ENCODE data around the gene CUL7. TPM values are rescaled to one million over a fixed set of nuclear protein-coding genes. Genes with fewer than 3 reads are reported as not detected.

Gene CUL7
- polyA plus RNA-seq, 1 donor from 2014 or later: 25.7 TPM

GRCh38 chr6:43097502-43097901, 43.9 kb upstream of the CUL7 start:
- Histone ChIP-seq H3K36me3 (ENCODE audit: insufficient read depth, low read length) (no peaks in the 10 kb centered on the region), H3K79me2 (replicated peaks; ENCODE audit: insufficient read depth, low read length) (peaks cover 6% of the 10 kb centered on the region), H3K9ac (ENCODE audit: low read length) (no peak overlapping the region), H3K9me3 (ENCODE audit: low read length) (no peaks in the 10 kb centered on the region), H3K4me2 (ENCODE audit: low read length) (no peak overlapping the region), H4K20me1 (ENCODE audit: insufficient read depth) (no peaks in the 10 kb centered on the region), H2AFZ (ENCODE audit: low read depth, low read length) (no peak overlapping the region), H3K9me2 (ENCODE audit: insufficient read depth, low read length) (no peaks in the 10 kb centered on the region), H3K4me3 (ENCODE audit: low read length) (no peak overlapping the region), H3F3A (ENCODE audit: insufficient read depth, low read length, poor library complexity, severe bottlenecking) (no peaks in the 10 kb centered on the region), H3K27me3 (ENCODE audit: insufficient read depth, low read depth, low read length) (no peaks in the 10 kb centered on the region), H3K27ac (ENCODE audit: low read length) (no peak overlapping the region)
- TF ChIP-seq EP300 (conservative IDR thresholded peaks at IDR 0.05; ENCODE audit: poor library complexity, severe bottlenecking) (no peak), TAF1 (IDR thresholded peaks at IDR 0.05; ENCODE audit: low read depth) (no peak), MXI1 (conservative IDR thresholded peaks at IDR 0.05; ENCODE audit: poor library complexity, severe bottlenecking) (no peak), SMC3 (conservative IDR thresholded peaks at IDR 0.05; ENCODE audit: poor library complexity) (no peak), RAD21 (conservative IDR thresholded peaks at IDR 0.05) (no peak)
- TF ChIP-seq, protein P1, sequence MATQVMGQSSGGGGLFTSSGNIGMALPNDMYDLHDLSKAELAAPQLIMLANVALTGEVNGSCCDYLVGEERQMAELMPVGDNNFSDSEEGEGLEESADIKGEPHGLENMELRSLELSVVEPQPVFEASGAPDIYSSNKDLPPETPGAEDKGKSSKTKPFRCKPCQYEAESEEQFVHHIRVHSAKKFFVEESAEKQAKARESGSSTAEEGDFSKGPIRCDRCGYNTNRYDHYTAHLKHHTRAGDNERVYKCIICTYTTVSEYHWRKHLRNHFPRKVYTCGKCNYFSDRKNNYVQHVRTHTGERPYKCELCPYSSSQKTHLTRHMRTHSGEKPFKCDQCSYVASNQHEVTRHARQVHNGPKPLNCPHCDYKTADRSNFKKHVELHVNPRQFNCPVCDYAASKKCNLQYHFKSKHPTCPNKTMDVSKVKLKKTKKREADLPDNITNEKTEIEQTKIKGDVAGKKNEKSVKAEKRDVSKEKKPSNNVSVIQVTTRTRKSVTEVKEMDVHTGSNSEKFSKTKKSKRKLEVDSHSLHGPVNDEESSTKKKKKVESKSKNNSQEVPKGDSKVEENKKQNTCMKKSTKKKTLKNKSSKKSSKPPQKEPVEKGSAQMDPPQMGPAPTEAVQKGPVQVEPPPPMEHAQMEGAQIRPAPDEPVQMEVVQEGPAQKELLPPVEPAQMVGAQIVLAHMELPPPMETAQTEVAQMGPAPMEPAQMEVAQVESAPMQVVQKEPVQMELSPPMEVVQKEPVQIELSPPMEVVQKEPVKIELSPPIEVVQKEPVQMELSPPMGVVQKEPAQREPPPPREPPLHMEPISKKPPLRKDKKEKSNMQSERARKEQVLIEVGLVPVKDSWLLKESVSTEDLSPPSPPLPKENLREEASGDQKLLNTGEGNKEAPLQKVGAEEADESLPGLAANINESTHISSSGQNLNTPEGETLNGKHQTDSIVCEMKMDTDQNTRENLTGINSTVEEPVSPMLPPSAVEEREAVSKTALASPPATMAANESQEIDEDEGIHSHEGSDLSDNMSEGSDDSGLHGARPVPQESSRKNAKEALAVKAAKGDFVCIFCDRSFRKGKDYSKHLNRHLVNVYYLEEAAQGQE (IDR thresholded peaks at IDR 0.05; ENCODE audit: borderline replicate concordance): no peak
- TF ChIP-seq, protein P2, sequence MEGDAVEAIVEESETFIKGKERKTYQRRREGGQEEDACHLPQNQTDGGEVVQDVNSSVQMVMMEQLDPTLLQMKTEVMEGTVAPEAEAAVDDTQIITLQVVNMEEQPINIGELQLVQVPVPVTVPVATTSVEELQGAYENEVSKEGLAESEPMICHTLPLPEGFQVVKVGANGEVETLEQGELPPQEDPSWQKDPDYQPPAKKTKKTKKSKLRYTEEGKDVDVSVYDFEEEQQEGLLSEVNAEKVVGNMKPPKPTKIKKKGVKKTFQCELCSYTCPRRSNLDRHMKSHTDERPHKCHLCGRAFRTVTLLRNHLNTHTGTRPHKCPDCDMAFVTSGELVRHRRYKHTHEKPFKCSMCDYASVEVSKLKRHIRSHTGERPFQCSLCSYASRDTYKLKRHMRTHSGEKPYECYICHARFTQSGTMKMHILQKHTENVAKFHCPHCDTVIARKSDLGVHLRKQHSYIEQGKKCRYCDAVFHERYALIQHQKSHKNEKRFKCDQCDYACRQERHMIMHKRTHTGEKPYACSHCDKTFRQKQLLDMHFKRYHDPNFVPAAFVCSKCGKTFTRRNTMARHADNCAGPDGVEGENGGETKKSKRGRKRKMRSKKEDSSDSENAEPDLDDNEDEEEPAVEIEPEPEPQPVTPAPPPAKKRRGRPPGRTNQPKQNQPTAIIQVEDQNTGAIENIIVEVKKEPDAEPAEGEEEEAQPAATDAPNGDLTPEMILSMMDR (IDR thresholded peaks at IDR 0.05; ENCODE audit: poor library complexity, severe bottlenecking): no peak

- H3K4me3 ChIP-seq (ENCODE audit: low read length): no peak overlapping the region
- no peaks in the 10 kb centered on the region for H3K9me3 ChIP-seq (ENCODE audit: low read length)
- H4K20me1 ChIP-seq (ENCODE audit: insufficient read depth): no peaks in the 10 kb centered on the region
- H3K4me2 ChIP-seq (ENCODE audit: low read length): no peak overlapping the region
- H2AFZ ChIP-seq (ENCODE audit: low read depth, low read length): no peak overlapping the region
- H3K79me2 ChIP-seq (replicated peaks; ENCODE audit: insufficient read depth, low read length): peaks cover 10% of the 10 kb centered on the region
- H3K9me2 ChIP-seq (ENCODE audit: insufficient read depth, low read length): no peaks in the 10 kb centered on the region
- H3K9ac ChIP-seq (ENCODE audit: low read length): no peak overlapping the region
- TF ChIP-seq EP300 (conservative IDR thresholded peaks at IDR 0.05; ENCODE audit: poor library complexity, severe bottlenecking): no peak
- TF ChIP-seq, protein P1 (IDR thresholded peaks at IDR 0.05; ENCODE audit: borderline replicate concordance): no peak
- TF ChIP-seq RAD21 (conservative IDR thresholded peaks at IDR 0.05): no peak
- TF ChIP-seq TAF1 (IDR thresholded peaks at IDR 0.05; ENCODE audit: low read depth): no peak
- no peaks in the 10 kb centered on the region for H3K27me3 ChIP-seq (ENCODE audit: insufficient read depth, low read depth, low read length)
- H3F3A ChIP-seq (ENCODE audit: insufficient read depth, low read length, poor library complexity, severe bottlenecking): no peaks in the 10 kb centered on the region
- no peak overlapping the region for H3K27ac ChIP-seq (ENCODE audit: low read length)
- H3K36me3 ChIP-seq (ENCODE audit: insufficient read depth, low read length): no peaks in the 10 kb centered on the region
Observed at GRCh38 chr6:43097098-43097489, 43.4 kb upstream of the CUL7 start.

Data from neural cell (in vitro differentiated cells).